Hematopoietic multipotent progenitor cell (in vitro differentiated cells): ENCODE measurements around the gene CASKIN2. TPM values are rescaled to one million over a fixed set of nuclear protein-coding genes. Genes with fewer than 3 reads are reported as not detected.

ENCODE experiments used
- total RNA-seq: library from RNA; depleted of rRNA; stranded (reverse); fragments of >200 nt; gene quantifications from one replicate; pipeline ENCODE4 v1.2.3, GENCODE V29; 2012

Gene CASKIN2
- total RNA-seq, 1 donor = 14.8 TPM

Other genes with a start within 250 kb of the CASKIN2 start
- 53.1 TPM for gene MIF4GD, start 244.3 kb downstream of the CASKIN2 start, total RNA-seq
- gene SLC25A19, start 226.1 kb downstream of the CASKIN2 start, total RNA-seq = 28.8 TPM
- 88.3 TPM for gene GRB2, start 109.9 kb downstream of the CASKIN2 start, total RNA-seq
- 156 TPM for gene TMEM94, start 58.9 kb downstream of the CASKIN2 start, total RNA-seq
- gene TSEN54, start 991 bp upstream of the CASKIN2 start, total RNA-seq = 30.2 TPM
- 42.5 TPM for gene LLGL2, start 10.2 kb upstream of the CASKIN2 start, total RNA-seq
- gene MYO15B, start 72.3 kb upstream of the CASKIN2 start, total RNA-seq = 352 TPM
- gene SMIM5, start 117.9 kb upstream of the CASKIN2 start, total RNA-seq = 3.0 TPM
- 56.6 TPM for gene RECQL5, start 151.6 kb upstream of the CASKIN2 start, total RNA-seq
- 69.2 TPM for gene SAP30BP, start 151.8 kb upstream of the CASKIN2 start, total RNA-seq
- 11.3 TPM for gene ITGB4, start 205.9 kb upstream of the CASKIN2 start, total RNA-seq
- 57.1 TPM for gene GALK1, start 249.7 kb upstream of the CASKIN2 start, total RNA-seq